ENCODE results near the gene LRIG2.

DNA sequence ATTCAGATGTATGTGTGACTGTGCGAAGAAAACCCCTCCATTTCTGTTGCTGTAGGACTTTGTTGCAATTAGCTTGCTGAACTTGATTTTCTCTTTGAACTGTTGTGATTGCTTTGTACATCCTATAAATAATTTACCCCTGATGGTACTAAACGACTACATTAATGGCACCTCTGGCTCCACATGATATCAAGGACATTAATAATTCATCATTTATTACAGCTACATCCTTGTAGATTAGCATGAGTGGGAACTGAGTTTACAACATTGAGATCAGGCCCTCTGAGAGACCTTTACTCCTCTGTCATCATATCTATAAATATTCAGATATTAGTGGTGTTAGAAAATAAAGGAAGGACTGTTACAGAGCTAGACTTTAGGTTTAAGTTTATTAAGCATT lies 13.5 kb downstream of the LRIG2 start:
- no peak for TF ChIP-seq EZH2 (IDR thresholded peaks at IDR 0.05; ENCODE audit: low read depth, unreplicated experiment)
- no peak for TF ChIP-seq CTCF (conservative IDR thresholded peaks at IDR 0.05; ENCODE audit: low read depth in 2 of 2)
- no peak for TF ChIP-seq ZNF462 (CRISPR knock-in tag; IDR thresholded peaks at IDR 0.05)
- TF ChIP-seq POLR2AphosphoS5 (IDR thresholded peaks at IDR 0.05; ENCODE audit: low read depth): no peak
- TF ChIP-seq, protein P1, sequence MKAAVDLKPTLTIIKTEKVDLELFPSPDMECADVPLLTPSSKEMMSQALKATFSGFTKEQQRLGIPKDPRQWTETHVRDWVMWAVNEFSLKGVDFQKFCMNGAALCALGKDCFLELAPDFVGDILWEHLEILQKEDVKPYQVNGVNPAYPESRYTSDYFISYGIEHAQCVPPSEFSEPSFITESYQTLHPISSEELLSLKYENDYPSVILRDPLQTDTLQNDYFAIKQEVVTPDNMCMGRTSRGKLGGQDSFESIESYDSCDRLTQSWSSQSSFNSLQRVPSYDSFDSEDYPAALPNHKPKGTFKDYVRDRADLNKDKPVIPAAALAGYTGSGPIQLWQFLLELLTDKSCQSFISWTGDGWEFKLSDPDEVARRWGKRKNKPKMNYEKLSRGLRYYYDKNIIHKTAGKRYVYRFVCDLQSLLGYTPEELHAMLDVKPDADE (IDR thresholded peaks at IDR 0.05): no peak
- no peak for TF ChIP-seq JUNB (IDR thresholded peaks at IDR 0.05; ENCODE audit: unreplicated experiment)
- TF ChIP-seq CREB1 (CRISPR knock-in tag; IDR thresholded peaks at IDR 0.05; ENCODE audit: low read depth): no peak
- no peak for TF ChIP-seq ZNF331 (CRISPR knock-in tag; IDR thresholded peaks at IDR 0.05; ENCODE audit: low read depth)
- TF ChIP-seq, protein P2, sequence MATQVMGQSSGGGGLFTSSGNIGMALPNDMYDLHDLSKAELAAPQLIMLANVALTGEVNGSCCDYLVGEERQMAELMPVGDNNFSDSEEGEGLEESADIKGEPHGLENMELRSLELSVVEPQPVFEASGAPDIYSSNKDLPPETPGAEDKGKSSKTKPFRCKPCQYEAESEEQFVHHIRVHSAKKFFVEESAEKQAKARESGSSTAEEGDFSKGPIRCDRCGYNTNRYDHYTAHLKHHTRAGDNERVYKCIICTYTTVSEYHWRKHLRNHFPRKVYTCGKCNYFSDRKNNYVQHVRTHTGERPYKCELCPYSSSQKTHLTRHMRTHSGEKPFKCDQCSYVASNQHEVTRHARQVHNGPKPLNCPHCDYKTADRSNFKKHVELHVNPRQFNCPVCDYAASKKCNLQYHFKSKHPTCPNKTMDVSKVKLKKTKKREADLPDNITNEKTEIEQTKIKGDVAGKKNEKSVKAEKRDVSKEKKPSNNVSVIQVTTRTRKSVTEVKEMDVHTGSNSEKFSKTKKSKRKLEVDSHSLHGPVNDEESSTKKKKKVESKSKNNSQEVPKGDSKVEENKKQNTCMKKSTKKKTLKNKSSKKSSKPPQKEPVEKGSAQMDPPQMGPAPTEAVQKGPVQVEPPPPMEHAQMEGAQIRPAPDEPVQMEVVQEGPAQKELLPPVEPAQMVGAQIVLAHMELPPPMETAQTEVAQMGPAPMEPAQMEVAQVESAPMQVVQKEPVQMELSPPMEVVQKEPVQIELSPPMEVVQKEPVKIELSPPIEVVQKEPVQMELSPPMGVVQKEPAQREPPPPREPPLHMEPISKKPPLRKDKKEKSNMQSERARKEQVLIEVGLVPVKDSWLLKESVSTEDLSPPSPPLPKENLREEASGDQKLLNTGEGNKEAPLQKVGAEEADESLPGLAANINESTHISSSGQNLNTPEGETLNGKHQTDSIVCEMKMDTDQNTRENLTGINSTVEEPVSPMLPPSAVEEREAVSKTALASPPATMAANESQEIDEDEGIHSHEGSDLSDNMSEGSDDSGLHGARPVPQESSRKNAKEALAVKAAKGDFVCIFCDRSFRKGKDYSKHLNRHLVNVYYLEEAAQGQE (IDR thresholded peaks at IDR 0.05; ENCODE audit: unreplicated experiment): no peak
- TF ChIP-seq EZH2phosphoT487 (IDR thresholded peaks at IDR 0.05; ENCODE audit: unreplicated experiment): no peak
